ENCODE results near the gene SLC4A7. TPM values are rescaled to one million over a fixed set of nuclear protein-coding genes. Genes with fewer than 3 reads are reported as not detected.
"Not testable (repeated sequence)": the region's sequence is repeated elsewhere in the genome, so short reads cannot be mapped to it uniquely, and the experiment has no call there.

SLC4A7 gene
- total RNA-seq, 1 experiment from 2014 or later: 90.8 TPM

DNA sequence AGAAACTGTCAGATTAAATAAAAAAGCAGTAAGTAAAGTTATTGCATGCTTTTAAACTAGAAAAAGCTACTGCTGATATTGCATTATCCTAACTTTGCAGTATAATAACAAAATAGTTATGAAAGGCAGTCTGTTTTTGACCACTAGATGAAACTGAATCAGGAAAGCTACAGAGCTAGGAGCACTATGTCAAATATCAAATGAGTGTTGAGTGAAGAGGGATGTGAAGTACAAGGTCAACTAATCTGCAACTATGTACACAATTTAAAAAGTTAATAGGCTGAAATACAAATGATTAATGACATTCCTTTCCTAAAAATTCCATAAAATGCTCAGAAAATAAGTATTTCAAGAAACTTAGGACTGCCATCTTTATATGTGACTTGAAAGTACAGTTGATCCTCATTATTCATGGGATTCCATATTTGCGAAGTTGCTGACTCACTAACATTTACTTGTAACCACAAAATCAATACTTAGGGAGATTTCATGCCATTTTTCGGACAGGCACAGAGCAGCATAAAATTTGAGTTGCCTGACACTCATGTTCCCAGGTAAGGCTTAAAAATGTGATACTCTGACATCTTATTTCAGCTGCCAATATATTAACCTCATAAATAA is 34.5 kb downstream of the SLC4A7 start:
- ChIA-PET CTCF (no interaction called here), POLR2A (no interaction called here)
- Mint-ChIP-seq H3K4me1 (peaks cover 13% of the 10 kb centered on the region), H3K36me3 (peaks cover 25% of the 10 kb centered on the region), H3K4me3 (no peak overlapping the region), H3K27ac (no peak overlapping the region), H3K27me3 (ENCODE audit: low read depth) (no peaks in the 10 kb centered on the region), H3K9me3 (no peaks in the 10 kb centered on the region)
- no peak for DNase-seq (ENCODE audit: low spot score)
- TF ChIP-seq, protein P1, sequence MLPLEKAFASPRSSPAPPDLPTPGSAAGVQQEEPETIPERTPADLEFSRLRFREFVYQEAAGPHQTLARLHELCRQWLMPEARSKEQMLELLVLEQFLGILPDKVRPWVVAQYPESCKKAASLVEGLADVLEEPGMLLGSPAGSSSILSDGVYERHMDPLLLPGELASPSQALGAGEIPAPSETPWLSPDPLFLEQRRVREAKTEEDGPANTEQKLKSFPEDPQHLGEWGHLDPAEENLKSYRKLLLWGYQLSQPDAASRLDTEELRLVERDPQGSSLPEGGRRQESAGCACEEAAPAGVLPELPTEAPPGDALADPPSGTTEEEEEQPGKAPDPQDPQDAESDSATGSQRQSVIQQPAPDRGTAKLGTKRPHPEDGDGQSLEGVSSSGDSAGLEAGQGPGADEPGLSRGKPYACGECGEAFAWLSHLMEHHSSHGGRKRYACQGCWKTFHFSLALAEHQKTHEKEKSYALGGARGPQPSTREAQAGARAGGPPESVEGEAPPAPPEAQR (CRISPR knock-in tag; IDR thresholded peaks at IDR 0.05): no peak
- TF ChIP-seq RELA (CRISPR knock-in tag; IDR thresholded peaks at IDR 0.05; ENCODE audit: borderline replicate concordance): no peak
- TF ChIP-seq TEAD1 (CRISPR knock-in tag; IDR thresholded peaks at IDR 0.05): no peak
- TF ChIP-seq, protein P2, sequence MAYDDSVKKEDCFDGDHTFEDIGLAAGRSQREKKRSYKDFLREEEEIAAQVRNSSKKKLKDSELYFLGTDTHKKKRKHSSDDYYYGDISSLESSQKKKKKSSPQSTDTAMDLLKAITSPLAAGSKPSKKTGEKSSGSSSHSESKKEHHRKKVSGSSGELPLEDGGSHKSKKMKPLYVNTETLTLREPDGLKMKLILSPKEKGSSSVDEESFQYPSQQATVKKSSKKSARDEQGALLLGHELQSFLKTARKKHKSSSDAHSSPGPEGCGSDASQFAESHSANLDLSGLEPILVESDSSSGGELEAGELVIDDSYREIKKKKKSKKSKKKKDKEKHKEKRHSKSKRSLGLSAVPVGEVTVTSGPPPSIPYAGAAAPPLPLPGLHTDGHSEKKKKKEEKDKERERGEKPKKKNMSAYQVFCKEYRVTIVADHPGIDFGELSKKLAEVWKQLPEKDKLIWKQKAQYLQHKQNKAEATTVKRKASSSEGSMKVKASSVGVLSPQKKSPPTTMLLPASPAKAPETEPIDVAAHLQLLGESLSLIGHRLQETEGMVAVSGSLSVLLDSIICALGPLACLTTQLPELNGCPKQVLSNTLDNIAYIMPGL (CRISPR knock-in tag; IDR thresholded peaks at IDR 0.05): no peak
- TF ChIP-seq TCF7 (CRISPR knock-in tag; IDR thresholded peaks at IDR 0.05; ENCODE audit: low read depth): no peak
- TF ChIP-seq, protein P3, sequence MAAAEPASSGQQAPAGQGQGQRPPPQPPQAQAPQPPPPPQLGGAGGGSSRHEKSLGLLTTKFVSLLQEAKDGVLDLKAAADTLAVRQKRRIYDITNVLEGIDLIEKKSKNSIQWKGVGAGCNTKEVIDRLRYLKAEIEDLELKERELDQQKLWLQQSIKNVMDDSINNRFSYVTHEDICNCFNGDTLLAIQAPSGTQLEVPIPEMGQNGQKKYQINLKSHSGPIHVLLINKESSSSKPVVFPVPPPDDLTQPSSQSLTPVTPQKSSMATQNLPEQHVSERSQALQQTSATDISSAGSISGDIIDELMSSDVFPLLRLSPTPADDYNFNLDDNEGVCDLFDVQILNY (CRISPR knock-in tag; IDR thresholded peaks at IDR 0.05): no peak
- no peak for TF ChIP-seq FOXJ3 (CRISPR knock-in tag; IDR thresholded peaks at IDR 0.05; ENCODE audit: borderline replicate concordance)
- TF ChIP-seq, protein P4, sequence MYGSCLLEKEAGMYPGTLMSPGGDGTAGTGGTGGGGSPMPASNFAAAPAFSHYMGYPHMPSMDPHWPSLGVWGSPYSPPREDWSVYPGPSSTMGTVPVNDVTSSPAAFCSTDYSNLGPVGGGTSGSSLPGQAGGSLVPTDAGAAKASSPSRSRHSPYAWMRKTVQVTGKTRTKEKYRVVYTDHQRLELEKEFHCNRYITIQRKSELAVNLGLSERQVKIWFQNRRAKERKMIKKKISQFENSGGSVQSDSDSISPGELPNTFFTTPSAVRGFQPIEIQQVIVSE (CRISPR knock-in tag; IDR thresholded peaks at IDR 0.05; ENCODE audit: borderline replicate concordance): no peak
- no peak for TF ChIP-seq ZNF263 (CRISPR knock-in tag; IDR thresholded peaks at IDR 0.05; ENCODE audit: low read depth)
- TF ChIP-seq FOXK1 (CRISPR knock-in tag; IDR thresholded peaks at IDR 0.05): no peak
- no peak for TF ChIP-seq OVOL2 (CRISPR knock-in tag; IDR thresholded peaks at IDR 0.05; ENCODE audit: borderline replicate concordance)
- no peak for TF ChIP-seq MYBL2 (CRISPR knock-in tag; IDR thresholded peaks at IDR 0.05)
- TF ChIP-seq FOXP1 (CRISPR knock-in tag; IDR thresholded peaks at IDR 0.05; ENCODE audit: borderline replicate concordance): no peak
- no peak for ATAC-seq

DNA sequence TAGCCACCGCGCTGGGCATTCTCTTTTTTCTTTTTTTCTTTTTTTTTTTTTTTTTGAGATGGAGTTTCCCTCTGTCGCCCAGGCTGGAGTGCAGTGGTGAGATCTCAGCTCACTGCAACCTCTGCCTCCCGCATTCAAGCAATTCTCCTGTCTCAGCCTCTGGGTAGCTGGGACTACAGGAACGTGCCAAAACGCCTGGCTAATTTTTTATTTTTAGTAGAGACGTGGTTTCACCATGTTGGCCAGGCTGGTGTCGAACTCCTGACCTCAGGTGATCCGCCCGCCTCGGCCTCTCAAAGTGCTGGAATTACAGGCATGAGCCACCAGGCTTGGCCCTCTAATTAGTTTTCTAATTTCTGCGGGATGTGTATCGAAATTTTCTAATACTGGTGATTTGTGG is 41.2 kb downstream of the SLC4A7 start:
- ATAC-seq; H3K27me3 Mint-ChIP-seq (ENCODE audit: low read depth); CTCF ChIA-PET; H3K9me3 Mint-ChIP-seq; DNase-seq (ENCODE audit: low spot score); H3K4me1 Mint-ChIP-seq; H3K27ac Mint-ChIP-seq; H3K4me3 Mint-ChIP-seq: not testable (repeated sequence)
- POLR2A ChIA-PET: interaction anchor here (0.6 to 0.7 kb wide), 2 partner anchors 27 to 394 kb away, joined by 3 to 8 read pairs; no protein-coding TSS in a partner anchor
- H3K36me3 Mint-ChIP-seq: peaks cover 58% of the 10 kb centered on the region

DNA sequence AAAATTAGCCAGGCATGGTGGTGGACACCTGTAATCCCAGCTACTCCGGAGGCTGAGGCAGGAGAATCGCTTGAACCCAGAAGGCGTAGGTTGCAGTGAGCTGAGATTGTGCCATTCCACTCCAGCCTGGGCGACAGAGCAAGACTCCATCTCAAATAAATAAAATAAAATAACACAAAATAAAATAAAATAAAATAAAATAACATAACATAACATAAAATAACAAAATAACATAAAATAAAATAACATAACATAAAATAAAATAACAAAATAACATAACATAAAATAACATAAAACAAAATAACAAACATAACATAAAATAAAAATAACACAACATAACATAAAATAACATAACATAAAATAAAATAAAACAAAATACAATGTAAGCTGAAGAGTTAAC is 45.8 kb downstream of the SLC4A7 start:
- peak; percentile 93 for TF ChIP-seq HMGA2 (CRISPR knock-in tag; IDR thresholded peaks at IDR 0.05)
- H3K9me3 Mint-ChIP-seq; DNase-seq (ENCODE audit: low spot score); H3K4me1 Mint-ChIP-seq; POLR2A ChIA-PET; H3K27me3 Mint-ChIP-seq (ENCODE audit: low read depth); H3K4me3 Mint-ChIP-seq; H3K27ac Mint-ChIP-seq; ATAC-seq; CTCF ChIA-PET: not testable (repeated sequence)
- peaks cover 67% of the 10 kb centered on the region for H3K36me3 Mint-ChIP-seq

DNA sequence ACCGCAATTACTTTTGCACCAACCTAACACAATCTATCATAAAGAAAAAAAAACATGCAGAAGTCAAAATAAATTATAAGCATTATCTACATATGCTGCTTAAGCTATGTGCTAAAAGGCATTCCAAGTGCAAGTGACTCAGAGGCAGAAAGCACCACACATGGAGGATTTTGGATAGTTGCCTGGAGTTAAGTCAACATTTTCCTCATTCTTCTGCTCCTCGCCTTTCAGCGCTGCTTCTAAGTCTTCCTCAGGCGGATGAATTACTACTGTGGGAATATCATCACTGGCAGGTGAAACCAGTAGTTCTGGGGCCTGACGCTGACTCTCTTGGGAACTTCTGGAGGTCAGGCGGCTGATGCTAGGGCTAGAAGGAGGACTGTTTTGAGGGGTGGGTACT is 53.1 kb downstream of the SLC4A7 start:
- Mint-ChIP-seq H3K27me3 (ENCODE audit: low read depth) (no peaks in the 10 kb centered on the region), H3K9me3 (no peaks in the 10 kb centered on the region), H3K36me3 (peaks cover 59% of the 10 kb centered on the region), H3K4me1 (no peaks in the 10 kb centered on the region), H3K27ac (peak overlapping the region; percentile 52), H3K4me3 (no peak overlapping the region)
- no peak for ATAC-seq
- DNase-seq (ENCODE audit: low spot score): no peak
- CTCF ChIA-PET: no interaction called here
- TF ChIP-seq, protein P5, sequence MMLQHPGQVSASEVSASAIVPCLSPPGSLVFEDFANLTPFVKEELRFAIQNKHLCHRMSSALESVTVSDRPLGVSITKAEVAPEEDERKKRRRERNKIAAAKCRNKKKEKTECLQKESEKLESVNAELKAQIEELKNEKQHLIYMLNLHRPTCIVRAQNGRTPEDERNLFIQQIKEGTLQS (CRISPR knock-in tag; conservative IDR thresholded peaks at IDR 0.05): no peak
- TF ChIP-seq NR2C2 (CRISPR knock-in tag; IDR thresholded peaks at IDR 0.05): no peak
- no peak for TF ChIP-seq JUN (CRISPR knock-in tag; IDR thresholded peaks at IDR 0.05)
- no peak for TF ChIP-seq FOXJ3 (CRISPR knock-in tag; IDR thresholded peaks at IDR 0.05; ENCODE audit: borderline replicate concordance)
- no peak for TF ChIP-seq SOX15 (CRISPR knock-in tag; IDR thresholded peaks at IDR 0.05)
- TF ChIP-seq ESRRA (CRISPR knock-in tag; IDR thresholded peaks at IDR 0.05; ENCODE audit: borderline replicate concordance): no peak
- POLR2A ChIA-PET: no interaction called here

Data from WTC11 (cell line).